HepG2 (cell line): Measurements from ENCODE around the gene CHD2.

Source experiments
- FLYWCH1 ChIP-seq: sonication (generic); formaldehyde crosslinking; IDR thresholded peaks from 2 replicates; pipeline ENCODE4 v1.8.1; 2023; ENCODE audit warnings: mild to moderate bottlenecking, missing genetic modification reagents
- GABPA ChIP-seq, 2 experiments: IDR thresholded peaks; 2 replicates each; pipeline ENCODE4 v1.6.1; 2011 to 2016; ENCODE audit warnings: low read depth in 2 of 2, low read length in 1 of 2, missing biosample characterization in 1 of 2, missing genetic modification characterization in 1 of 2
- HDAC1 ChIP-seq: sonication (generic); formaldehyde crosslinking; IDR thresholded peaks from 2 replicates; pipeline ENCODE4 v1.5.1; 2020; ENCODE audit warnings: mild to moderate bottlenecking, missing genetic modification reagents
- MTA3 ChIP-seq: sonication (generic); formaldehyde crosslinking; IDR thresholded peaks from 2 replicates; pipeline ENCODE4 v1.4.0; 2020; ENCODE audit warnings: missing genetic modification reagents
- RERE ChIP-seq: IDR thresholded peaks from 2 replicates; pipeline ENCODE4 v1.6.1; 2016; ENCODE audit warnings: low read depth, missing genetic modification reagents, missing compliant biosample characterization
- ZHX1 ChIP-seq: sonication (generic); formaldehyde crosslinking; IDR thresholded peaks from 2 replicates; pipeline ENCODE4 v1.8.1; 2022; ENCODE audit warnings: low read depth, mild to moderate bottlenecking, missing genetic modification reagents
- TF ChIP-seq, protein P1 (sequence below): sonication (generic); formaldehyde crosslinking; IDR thresholded peaks from 2 replicates; pipeline ENCODE4 v1.5.0; 2020; ENCODE audit warnings: missing genetic modification reagents
- TF ChIP-seq, protein P2 (sequence below), 2 experiments: sonication (generic) in 1 of 2; formaldehyde crosslinking in 1 of 2; IDR thresholded peaks; 2 replicates each; pipeline versions ENCODE4 v1.4.0 to v1.6.1; 2018 to 2020; ENCODE audit warnings: missing genetic modification reagents in 2 of 2, borderline replicate concordance in 1 of 2, low read depth in 1 of 2, mild to moderate bottlenecking in 1 of 2, missing biosample characterization in 1 of 2

DNA sequence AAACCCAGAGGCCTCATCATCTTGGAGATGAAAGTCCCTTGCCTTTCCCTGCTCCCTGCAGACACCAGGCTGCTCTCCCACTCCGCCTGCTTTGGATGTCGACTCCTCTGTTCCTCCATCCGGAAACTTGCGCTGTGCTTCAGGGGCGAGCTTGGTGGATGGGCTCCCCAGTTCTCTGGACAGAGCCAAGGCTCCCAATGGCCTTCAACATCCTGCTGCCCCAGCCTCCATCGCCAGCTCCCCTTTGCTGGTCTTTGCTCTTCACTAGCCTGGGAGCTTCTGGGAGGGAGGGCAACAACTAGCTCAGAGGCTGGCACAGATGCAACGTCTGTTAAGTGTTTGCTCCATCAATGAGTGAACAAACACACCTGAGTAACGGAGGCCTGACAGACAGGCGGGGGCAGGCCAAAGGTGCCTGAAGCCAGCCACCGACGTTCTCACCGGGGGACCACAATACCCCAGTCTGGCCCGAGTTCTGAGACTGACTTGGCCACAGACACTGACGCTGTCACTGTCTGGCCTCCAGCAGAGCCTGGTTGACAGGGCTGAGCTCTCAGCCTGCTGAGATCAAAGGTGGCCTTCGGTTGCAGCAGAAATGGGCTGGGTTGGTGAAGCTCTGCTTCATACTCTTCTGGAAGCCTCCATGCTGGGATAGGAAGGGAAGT, 149.9 kb downstream of the CHD2 start:
- TF ChIP-seq, protein P1, sequence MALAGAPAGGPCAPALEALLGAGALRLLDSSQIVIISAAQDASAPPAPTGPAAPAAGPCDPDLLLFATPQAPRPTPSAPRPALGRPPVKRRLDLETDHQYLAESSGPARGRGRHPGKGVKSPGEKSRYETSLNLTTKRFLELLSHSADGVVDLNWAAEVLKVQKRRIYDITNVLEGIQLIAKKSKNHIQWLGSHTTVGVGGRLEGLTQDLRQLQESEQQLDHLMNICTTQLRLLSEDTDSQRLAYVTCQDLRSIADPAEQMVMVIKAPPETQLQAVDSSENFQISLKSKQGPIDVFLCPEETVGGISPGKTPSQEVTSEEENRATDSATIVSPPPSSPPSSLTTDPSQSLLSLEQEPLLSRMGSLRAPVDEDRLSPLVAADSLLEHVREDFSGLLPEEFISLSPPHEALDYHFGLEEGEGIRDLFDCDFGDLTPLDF (CRISPR knock-in tag): no peak
- TF ChIP-seq RERE (CRISPR knock-in tag) (no peak), GABPA (IDR thresholded peaks at IDR 0.05; ENCODE audit: low read depth, low read length) (no peak), GABPA (CRISPR knock-in tag; IDR thresholded peaks at IDR 0.05; ENCODE audit: low read depth) (no peak), ZHX1 (CRISPR knock-in tag) (no peak), FLYWCH1 (CRISPR knock-in tag) (no peak), HDAC1 (CRISPR knock-in tag) (no peak), MTA3 (CRISPR knock-in tag) (no peak)
- TF ChIP-seq, protein P2, sequence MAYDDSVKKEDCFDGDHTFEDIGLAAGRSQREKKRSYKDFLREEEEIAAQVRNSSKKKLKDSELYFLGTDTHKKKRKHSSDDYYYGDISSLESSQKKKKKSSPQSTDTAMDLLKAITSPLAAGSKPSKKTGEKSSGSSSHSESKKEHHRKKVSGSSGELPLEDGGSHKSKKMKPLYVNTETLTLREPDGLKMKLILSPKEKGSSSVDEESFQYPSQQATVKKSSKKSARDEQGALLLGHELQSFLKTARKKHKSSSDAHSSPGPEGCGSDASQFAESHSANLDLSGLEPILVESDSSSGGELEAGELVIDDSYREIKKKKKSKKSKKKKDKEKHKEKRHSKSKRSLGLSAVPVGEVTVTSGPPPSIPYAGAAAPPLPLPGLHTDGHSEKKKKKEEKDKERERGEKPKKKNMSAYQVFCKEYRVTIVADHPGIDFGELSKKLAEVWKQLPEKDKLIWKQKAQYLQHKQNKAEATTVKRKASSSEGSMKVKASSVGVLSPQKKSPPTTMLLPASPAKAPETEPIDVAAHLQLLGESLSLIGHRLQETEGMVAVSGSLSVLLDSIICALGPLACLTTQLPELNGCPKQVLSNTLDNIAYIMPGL (CRISPR knock-in tag; IDR thresholded peaks at IDR 0.05; ENCODE audit: borderline replicate concordance in 1 of 2, low read depth in 1 of 2): no peak
